ENCODE data around the gene FCHSD2.

Gene FCHSD2

GRCh38 chr11:72787216-72788104, 354.7 kb downstream of the FCHSD2 start:
- DNase-seq, result no peak
- TF ChIP-seq CTCF (IDR thresholded peaks at IDR 0.05), result no peak
- H3K27ac Mint-ChIP-seq, result peak overlapping the region; percentile 92
- no peaks in the 10 kb centered on the region for H3K36me3 Mint-ChIP-seq (ENCODE audit: low read depth)
- H3K27me3 Mint-ChIP-seq (ENCODE audit: low read depth, poor library complexity), result peaks cover 9% of the 10 kb centered on the region
- no peak overlapping the region for H3K4me3 Mint-ChIP-seq
- H3K4me1 Mint-ChIP-seq, result peaks cover 40% of the 10 kb centered on the region
- H3K9me3 Mint-ChIP-seq, result no peaks in the 10 kb centered on the region

All from nephron progenitor cell (in vitro differentiated cells).